ENCODE measurements around the gene USP3. TPM values are rescaled to one million over a fixed set of nuclear protein-coding genes. Genes with fewer than 3 reads are reported as not detected.

Gene USP3
- total RNA-seq, 2 donors from 2014 or later = 51.5 to 52.5 TPM

DNA sequence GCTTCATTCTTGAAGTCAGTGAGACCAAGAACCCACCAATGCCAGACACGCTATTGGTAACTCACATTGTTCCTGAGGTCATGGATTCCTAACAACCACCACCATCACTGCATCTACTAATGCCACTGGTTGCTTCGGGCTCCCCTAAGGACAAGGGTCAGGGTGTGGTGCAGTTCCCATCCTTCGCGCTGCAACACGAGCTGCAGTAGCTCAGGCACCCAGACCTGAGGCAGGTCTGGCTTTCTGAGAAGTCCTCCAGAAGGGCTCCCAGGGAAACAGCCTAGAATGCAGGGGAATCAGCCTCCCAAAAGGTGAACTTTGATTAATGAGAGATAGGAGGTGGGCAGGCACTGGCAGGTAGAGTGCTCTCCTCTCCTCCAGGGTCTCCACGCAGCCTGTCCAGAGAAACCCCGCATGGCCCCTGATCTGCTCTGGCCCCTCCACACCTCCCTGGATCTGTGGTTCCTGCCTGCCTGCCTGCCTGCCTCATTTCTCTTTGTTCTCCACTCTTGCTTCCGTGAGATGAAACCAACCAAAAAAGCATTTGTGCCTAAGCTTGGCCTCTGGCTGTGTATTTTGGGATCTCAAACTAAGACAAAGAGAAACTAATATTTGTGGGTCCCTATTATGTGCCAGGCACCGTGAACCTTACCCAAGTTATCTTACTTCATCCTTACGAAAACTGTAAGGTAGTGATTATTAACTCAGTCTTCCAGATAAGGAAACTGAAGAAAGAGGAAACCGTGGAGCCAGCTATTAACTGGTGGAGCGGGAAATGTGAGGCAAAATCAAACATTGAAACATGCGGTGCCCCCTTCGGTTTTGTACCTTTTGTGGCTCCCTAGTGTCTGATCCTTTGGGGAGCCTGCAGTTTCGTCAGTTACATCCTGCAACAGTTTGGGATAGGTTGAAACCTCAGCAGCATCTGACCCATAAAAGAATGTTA lies 43.9 kb upstream of the USP3 start:
- Histone ChIP-seq H3K4me1 (ENCODE audit: control insufficient read depth, insufficient read depth, low read length) (peaks cover 3% of the 10 kb centered on the region), H3K27me3 (ENCODE audit: control insufficient read depth, insufficient read depth, low read length, poor library complexity, severe bottlenecking) (no peaks in the 10 kb centered on the region), H3K4me3 (ENCODE audit: low read length) (no peak overlapping the region), H3K36me3 (ENCODE audit: control insufficient read depth, insufficient read depth, low read length) (no peaks in the 10 kb centered on the region), H3K9me3 (ENCODE audit: control insufficient read depth, low read length) (peaks cover 14% of the 10 kb centered on the region), H3K27ac (ENCODE audit: low read depth, low read length) (no peak overlapping the region), H3K9ac (ENCODE audit: extremely low read depth, low read length, poor library complexity, severe bottlenecking) (no peak overlapping the region)
- TF ChIP-seq, protein P1, sequence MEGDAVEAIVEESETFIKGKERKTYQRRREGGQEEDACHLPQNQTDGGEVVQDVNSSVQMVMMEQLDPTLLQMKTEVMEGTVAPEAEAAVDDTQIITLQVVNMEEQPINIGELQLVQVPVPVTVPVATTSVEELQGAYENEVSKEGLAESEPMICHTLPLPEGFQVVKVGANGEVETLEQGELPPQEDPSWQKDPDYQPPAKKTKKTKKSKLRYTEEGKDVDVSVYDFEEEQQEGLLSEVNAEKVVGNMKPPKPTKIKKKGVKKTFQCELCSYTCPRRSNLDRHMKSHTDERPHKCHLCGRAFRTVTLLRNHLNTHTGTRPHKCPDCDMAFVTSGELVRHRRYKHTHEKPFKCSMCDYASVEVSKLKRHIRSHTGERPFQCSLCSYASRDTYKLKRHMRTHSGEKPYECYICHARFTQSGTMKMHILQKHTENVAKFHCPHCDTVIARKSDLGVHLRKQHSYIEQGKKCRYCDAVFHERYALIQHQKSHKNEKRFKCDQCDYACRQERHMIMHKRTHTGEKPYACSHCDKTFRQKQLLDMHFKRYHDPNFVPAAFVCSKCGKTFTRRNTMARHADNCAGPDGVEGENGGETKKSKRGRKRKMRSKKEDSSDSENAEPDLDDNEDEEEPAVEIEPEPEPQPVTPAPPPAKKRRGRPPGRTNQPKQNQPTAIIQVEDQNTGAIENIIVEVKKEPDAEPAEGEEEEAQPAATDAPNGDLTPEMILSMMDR (conservative IDR thresholded peaks at IDR 0.05) = no peak
- H3K27me3 Mint-ChIP-seq (ENCODE audit: insufficient read depth) = no peaks in the 10 kb centered on the region
- H3K4me1 Mint-ChIP-seq = peaks cover 33% of the 10 kb centered on the region
- peak overlapping the region; percentile 6 for H3K4me3 Mint-ChIP-seq
- H3K36me3 Mint-ChIP-seq (ENCODE audit: low read depth) = peaks cover 7% of the 10 kb centered on the region
- H3K27ac Mint-ChIP-seq = peak overlapping the region; percentile 44
- no peak for DNase-seq
- 78 to 79% methylated on average over 12 to 15 of the region's 15 CpGs for WGBS, 2 experiments (ENCODE audit: insufficient coverage in 1 of 2, insufficient read length in 1 of 2)
- peaks cover 27% of the 10 kb centered on the region for H3K9me3 Mint-ChIP-seq

DNA sequence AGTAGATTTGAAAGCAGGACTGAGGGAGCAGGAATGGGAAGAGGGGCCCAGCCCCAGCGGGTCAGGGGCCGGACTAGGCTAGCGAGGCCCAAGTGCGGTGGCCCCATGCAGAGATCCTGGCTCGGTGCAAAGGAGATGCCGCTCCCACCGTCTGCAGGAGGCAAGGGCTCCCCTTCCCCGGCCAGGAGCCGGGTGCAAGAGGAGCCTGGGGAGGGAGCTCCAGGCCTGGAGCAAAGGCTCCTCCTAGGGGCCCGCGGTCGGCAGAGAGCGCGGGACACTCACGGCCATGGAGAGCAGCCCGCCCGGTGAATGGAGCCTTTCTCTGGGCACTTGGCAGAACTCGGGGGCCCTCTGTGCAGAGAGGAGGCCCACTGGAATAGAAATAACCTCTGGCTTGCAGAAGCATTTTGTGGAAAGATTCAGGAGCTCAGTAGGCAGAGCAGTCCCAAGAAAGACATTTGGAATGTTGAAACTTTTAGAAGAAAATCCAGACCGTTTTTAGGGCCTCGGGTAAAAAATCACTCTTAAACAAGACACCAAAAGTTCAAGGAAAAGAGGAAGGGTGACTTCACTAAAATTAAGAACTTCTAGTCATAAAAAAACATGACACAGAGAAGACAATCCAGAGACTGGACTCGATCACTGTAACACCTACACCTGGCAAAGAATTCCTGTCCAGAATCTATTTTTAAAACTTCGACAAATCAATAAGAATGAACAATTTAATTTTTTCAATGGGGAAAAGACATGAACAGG lies 43.0 kb upstream of the USP3 start:
- peak overlapping the region; percentile 82 for H3K27ac Mint-ChIP-seq
- peak overlapping the region; percentile 6 for H3K4me3 Mint-ChIP-seq
- peaks cover 7% of the 10 kb centered on the region for H3K36me3 Mint-ChIP-seq (ENCODE audit: low read depth)

GRCh38 chr15:63462088-63462487 lies 42.3 kb upstream of the USP3 start:
- Histone ChIP-seq H3K27ac (ENCODE audit: low read depth, low read length) (no peak overlapping the region), H3K9ac (ENCODE audit: extremely low read depth, low read length, poor library complexity, severe bottlenecking) (no peak overlapping the region), H3K9me3 (ENCODE audit: control insufficient read depth, low read length) (peaks cover 14% of the 10 kb centered on the region), H3K36me3 (ENCODE audit: control insufficient read depth, insufficient read depth, low read length) (no peaks in the 10 kb centered on the region), H3K4me3 (ENCODE audit: low read length) (no peak overlapping the region), H3K4me1 (ENCODE audit: control insufficient read depth, insufficient read depth, low read length) (peaks cover 6% of the 10 kb centered on the region), H3K27me3 (ENCODE audit: control insufficient read depth, insufficient read depth, low read length, poor library complexity, severe bottlenecking) (no peaks in the 10 kb centered on the region)
- Mint-ChIP-seq H3K27me3 (ENCODE audit: insufficient read depth) (no peaks in the 10 kb centered on the region), H3K36me3 (ENCODE audit: low read depth) (peaks cover 7% of the 10 kb centered on the region), H3K4me3 (no peak overlapping the region), H3K4me1 (peaks cover 46% of the 10 kb centered on the region), H3K9me3 (peaks cover 27% of the 10 kb centered on the region), H3K27ac (no peak overlapping the region)
- TF ChIP-seq, protein P1 (conservative IDR thresholded peaks at IDR 0.05) = no peak
- 83 to 100% methylated on average over 1 of the region's 2 CpGs for WGBS, 2 experiments (ENCODE audit: insufficient coverage in 1 of 2, insufficient read length in 1 of 2)
- DNase-seq = no peak

More for the DNA sequence above, 43.0 kb upstream of the USP3 start:
- no peak overlapping the region for H3K4me3 ChIP-seq (ENCODE audit: low read length)
- no peak overlapping the region for H3K27ac ChIP-seq (ENCODE audit: low read depth, low read length)
- H3K27me3 ChIP-seq (ENCODE audit: control insufficient read depth, insufficient read depth, low read length, poor library complexity, severe bottlenecking) = no peaks in the 10 kb centered on the region
- no peaks in the 10 kb centered on the region for H3K27me3 Mint-ChIP-seq (ENCODE audit: insufficient read depth)
- TF ChIP-seq, protein P1 (conservative IDR thresholded peaks at IDR 0.05) = peak; percentile 78
- no peaks in the 10 kb centered on the region for H3K36me3 ChIP-seq (ENCODE audit: control insufficient read depth, insufficient read depth, low read length)
- peaks cover 27% of the 10 kb centered on the region for H3K9me3 Mint-ChIP-seq
- 34 to 44% methylated on average over 14 to 22 of the region's 22 CpGs for WGBS, 2 experiments (ENCODE audit: insufficient coverage in 1 of 2, insufficient read length in 1 of 2)
- H3K4me1 ChIP-seq (ENCODE audit: control insufficient read depth, insufficient read depth, low read length) = peaks cover 3% of the 10 kb centered on the region
- peaks cover 14% of the 10 kb centered on the region for H3K9me3 ChIP-seq (ENCODE audit: control insufficient read depth, low read length)
- H3K9ac ChIP-seq (ENCODE audit: extremely low read depth, low read length, poor library complexity, severe bottlenecking) = no peak overlapping the region
- peak; percentile 87 for DNase-seq
- peaks cover 40% of the 10 kb centered on the region for H3K4me1 Mint-ChIP-seq
